GM23338 (cell line): ENCODE measurements around the gene PRSS36.

Source experiments
- CREB1 ChIP-seq: fragments of 250-450 bp; sonication (Bioruptor Pico); IDR thresholded peaks from 2 replicates; pipeline ENCODE4 v1.5.0; 2020; ENCODE audit warnings: low read depth, mild to moderate bottlenecking, moderate library complexity
- CTCF ChIP-seq, 2 experiments: fragments of 200-600 bp in 1 of 2; sonication (generic) in 1 of 2; conservative IDR thresholded peaks; 2 replicates each; pipeline versions ENCODE4 v1.5.1 to v1.6.1; 2016 to 2017; ENCODE audit warnings: antibody characterized with exemption in 2 of 2, low read depth in 2 of 2, mild to moderate bottlenecking in 2 of 2, moderate library complexity in 1 of 2
- ETS1 ChIP-seq: IDR thresholded peaks from 2 replicates; pipeline ENCODE4 v1.6.1; 2016; ENCODE audit warnings: antibody characterized with exemption
- EZH2 ChIP-seq: fragments of 200-600 bp; sonication (generic); IDR thresholded peaks from one replicate; pipeline ENCODE4 v1.8.0; 2017; ENCODE audit warnings: antibody characterized with exemption, mild to moderate bottlenecking, low read depth; ENCODE audit not compliant: unreplicated experiment
- EZH2phosphoT487 ChIP-seq: fragments of 200-600 bp; sonication (generic); IDR thresholded peaks from one replicate; pipeline ENCODE4 v1.8.1; 2018; ENCODE audit warnings: antibody characterized with exemption; ENCODE audit not compliant: unreplicated experiment
- NANOG ChIP-seq: IDR thresholded peaks from 2 replicates; pipeline ENCODE4 v1.6.1; 2016; ENCODE audit warnings: antibody characterized with exemption, borderline replicate concordance
- POLR2AphosphoS5 ChIP-seq: IDR thresholded peaks from 2 replicates; pipeline ENCODE4 v1.6.1; 2016; ENCODE audit warnings: antibody characterized with exemption, low read depth
- REST ChIP-seq: IDR thresholded peaks from one replicate; pipeline ENCODE4 v1.6.1; 2018; ENCODE audit warnings: antibody characterized with exemption; ENCODE audit not compliant: unreplicated experiment
- STAT1 ChIP-seq: IDR thresholded peaks from one replicate; pipeline ENCODE4 v1.6.1; 2016; ENCODE audit warnings: antibody characterized with exemption; ENCODE audit not compliant: unreplicated experiment
- ZNF114 ChIP-seq: fragments of 250-450 bp; sonication (Bioruptor Pico); IDR thresholded peaks from 2 replicates; pipeline ENCODE4 v1.5.0; 2020; ENCODE audit warnings: mild to moderate bottlenecking, moderate library complexity
- ZNF331 ChIP-seq: fragments of 250-450 bp; sonication (Bioruptor Pico); IDR thresholded peaks from 2 replicates; pipeline ENCODE4 v1.5.0; 2020; ENCODE audit warnings: low read depth, mild to moderate bottlenecking, moderate library complexity

- TF ChIP-seq CTCF (conservative IDR thresholded peaks at IDR 0.05; ENCODE audit: low read depth in 2 of 2) = no peak
- peak; percentile 29 for TF ChIP-seq REST
- no peak for TF ChIP-seq POLR2AphosphoS5
- TF ChIP-seq EZH2 = no peak
- no peak for TF ChIP-seq CREB1 (CRISPR knock-in tag)
- TF ChIP-seq EZH2phosphoT487 = no peak
- no peak for TF ChIP-seq ETS1
- no peak for TF ChIP-seq STAT1
- no peak for TF ChIP-seq NANOG
- TF ChIP-seq ZNF331 = no peak
- TF ChIP-seq ZNF114 (CRISPR knock-in tag) = no peak
These were observed 11.0 kb downstream of the PRSS36 start for GRCh38 chr16:31138621-31139578.
